ENCODE measurements around the gene KCNC1.

Gene KCNC1

DNA sequence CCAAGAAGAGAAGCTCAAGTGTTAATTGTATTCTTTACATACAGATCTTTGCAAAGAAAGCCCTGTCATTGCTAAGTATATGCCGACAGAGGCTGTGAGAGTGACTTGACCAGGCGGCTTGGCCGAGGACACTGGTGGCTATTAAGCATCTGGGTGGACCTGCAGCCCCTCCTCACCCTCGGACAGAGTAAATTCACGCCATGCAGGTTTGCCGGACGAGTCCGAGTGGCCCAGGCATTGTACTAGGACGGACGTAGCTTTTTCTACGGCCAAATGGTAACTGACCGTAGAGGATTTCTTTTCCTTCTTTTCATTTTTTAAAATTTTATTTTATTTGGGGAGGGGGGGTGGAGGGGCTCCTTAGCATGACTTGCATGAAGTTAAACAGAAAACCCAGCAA lies 47.0 kb downstream of the KCNC1 start:
- Histone ChIP-seq H3K27ac (ENCODE audit: low read length) (no peak overlapping the region), H3K4me1 (ENCODE audit: control insufficient read depth, insufficient read depth, low read length) (no peaks in the 10 kb centered on the region), H3K4me3 (ENCODE audit: low read length) (no peak overlapping the region), H3K27me3 (ENCODE audit: control insufficient read depth, insufficient read depth, low read length) (no peaks in the 10 kb centered on the region), H3K9me3 (ENCODE audit: control insufficient read depth, insufficient read depth, low read length) (no peaks in the 10 kb centered on the region), H3K36me3 (ENCODE audit: control insufficient read depth, insufficient read depth, low read length) (no peaks in the 10 kb centered on the region)
- DNase-seq (ENCODE audit: low read depth, low spot score): no peak
- no CpG with 5 or more reads among the region's 12 CpGs for WGBS (ENCODE audit: insufficient coverage, insufficient read length)

DNA sequence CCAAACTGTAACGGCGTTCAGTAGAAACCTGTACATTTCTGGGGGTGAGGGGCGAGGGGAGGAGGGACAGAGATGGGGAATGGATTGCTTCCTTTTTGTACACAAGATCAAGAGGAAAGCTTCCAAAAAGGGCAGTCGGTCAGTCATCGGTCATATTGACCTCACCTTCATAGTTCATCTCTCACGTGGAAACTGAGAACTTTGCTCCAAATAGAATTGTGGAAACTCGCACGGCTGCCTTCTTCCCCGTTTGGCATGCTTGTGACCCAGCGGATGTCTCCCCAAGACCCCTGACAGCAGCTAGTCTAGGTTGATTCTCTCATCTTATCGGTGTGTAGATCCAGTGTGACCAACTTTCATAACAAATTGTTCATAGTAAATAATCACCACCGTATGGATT lies 47.6 kb downstream of the KCNC1 start:
- Histone ChIP-seq H3K9me3 (ENCODE audit: control insufficient read depth, insufficient read depth, low read length) (no peaks in the 10 kb centered on the region), H3K27me3 (ENCODE audit: control insufficient read depth, insufficient read depth, low read length) (no peaks in the 10 kb centered on the region), H3K4me1 (ENCODE audit: control insufficient read depth, insufficient read depth, low read length) (no peaks in the 10 kb centered on the region), H3K36me3 (ENCODE audit: control insufficient read depth, insufficient read depth, low read length) (no peaks in the 10 kb centered on the region), H3K4me3 (ENCODE audit: low read length) (no peak overlapping the region), H3K27ac (ENCODE audit: low read length) (no peak overlapping the region)
- DNase-seq (ENCODE audit: low read depth, low spot score): no peak
- WGBS (ENCODE audit: insufficient coverage, insufficient read length): no CpG with 5 or more reads among the region's 12 CpGs

DNA sequence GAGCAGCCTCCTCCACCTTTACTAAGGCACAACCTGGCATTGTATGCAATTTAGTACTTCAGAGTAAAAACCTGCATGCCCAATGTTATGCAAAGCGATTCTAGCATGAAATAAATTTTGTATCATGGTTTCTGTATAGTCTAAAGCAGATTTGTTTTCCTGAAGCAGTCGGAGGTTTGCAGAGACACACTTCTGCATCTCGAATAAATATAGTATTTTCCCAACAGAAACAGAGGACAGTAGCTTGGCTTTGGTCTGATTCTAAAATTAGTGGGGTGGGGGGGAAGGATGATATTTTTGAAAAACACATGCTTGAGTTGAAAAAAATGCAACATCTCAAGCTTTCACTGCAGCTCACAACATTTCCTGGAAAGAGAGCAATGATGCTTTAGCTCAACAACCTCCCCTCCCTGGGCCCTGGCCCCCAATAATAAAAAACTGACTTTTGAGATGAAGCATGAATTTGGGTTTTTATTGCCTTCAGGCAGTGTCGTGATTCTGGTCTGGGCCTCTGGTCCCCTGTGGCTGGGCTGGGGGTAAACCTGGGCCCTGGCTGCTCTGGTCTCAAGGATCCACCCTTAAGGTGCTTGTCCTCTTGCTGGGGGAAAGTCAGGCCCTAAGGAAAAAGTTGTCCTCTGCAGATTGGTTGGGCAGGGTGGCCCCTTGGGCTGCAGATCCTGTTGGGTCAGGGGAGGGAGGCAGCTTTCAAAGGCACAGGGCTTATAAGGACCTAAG lies 48.2 kb downstream of the KCNC1 start:
- Histone ChIP-seq H3K9me3 (ENCODE audit: control insufficient read depth, insufficient read depth, low read length) (no peaks in the 10 kb centered on the region), H3K36me3 (ENCODE audit: control insufficient read depth, insufficient read depth, low read length) (no peaks in the 10 kb centered on the region), H3K4me1 (ENCODE audit: control insufficient read depth, insufficient read depth, low read length) (no peaks in the 10 kb centered on the region), H3K27ac (ENCODE audit: low read length) (no peak overlapping the region), H3K27me3 (ENCODE audit: control insufficient read depth, insufficient read depth, low read length) (no peaks in the 10 kb centered on the region), H3K4me3 (ENCODE audit: low read length) (no peak overlapping the region)
- no CpG with 5 or more reads among the region's 4 CpGs for WGBS (ENCODE audit: insufficient coverage, insufficient read length)
- no peak for DNase-seq (ENCODE audit: low read depth, low spot score)

DNA sequence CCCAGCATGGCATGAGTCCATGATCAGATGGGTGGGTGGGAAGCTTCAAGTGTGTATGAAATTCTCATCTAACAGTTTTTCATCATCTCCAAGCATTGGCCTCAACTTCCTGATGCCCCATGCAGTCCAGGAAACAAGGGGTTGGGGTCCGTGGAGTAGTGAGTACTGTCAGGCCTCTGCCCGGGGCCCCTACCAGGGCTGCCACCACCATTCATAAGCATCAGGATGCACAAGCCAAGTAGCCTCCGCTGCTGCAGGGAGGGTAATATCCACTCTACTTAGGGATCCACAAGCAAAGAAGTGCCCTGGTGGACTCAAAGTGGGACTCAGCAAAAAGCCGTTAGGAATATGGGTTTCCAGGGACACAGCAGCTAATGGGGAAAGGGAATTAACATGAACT lies 49.3 kb downstream of the KCNC1 start:
- no peak for DNase-seq (ENCODE audit: low read depth, low spot score)
- H3K27me3 ChIP-seq (ENCODE audit: control insufficient read depth, insufficient read depth, low read length): no peaks in the 10 kb centered on the region
- no peaks in the 10 kb centered on the region for H3K9me3 ChIP-seq (ENCODE audit: control insufficient read depth, insufficient read depth, low read length)
- WGBS (ENCODE audit: insufficient coverage, insufficient read length): no CpG with 5 or more reads among the region's 4 CpGs
- no peak overlapping the region for H3K27ac ChIP-seq (ENCODE audit: low read length)
- H3K36me3 ChIP-seq (ENCODE audit: control insufficient read depth, insufficient read depth, low read length): no peaks in the 10 kb centered on the region
- no peak overlapping the region for H3K4me3 ChIP-seq (ENCODE audit: low read length)
- no peaks in the 10 kb centered on the region for H3K4me1 ChIP-seq (ENCODE audit: control insufficient read depth, insufficient read depth, low read length)

DNA sequence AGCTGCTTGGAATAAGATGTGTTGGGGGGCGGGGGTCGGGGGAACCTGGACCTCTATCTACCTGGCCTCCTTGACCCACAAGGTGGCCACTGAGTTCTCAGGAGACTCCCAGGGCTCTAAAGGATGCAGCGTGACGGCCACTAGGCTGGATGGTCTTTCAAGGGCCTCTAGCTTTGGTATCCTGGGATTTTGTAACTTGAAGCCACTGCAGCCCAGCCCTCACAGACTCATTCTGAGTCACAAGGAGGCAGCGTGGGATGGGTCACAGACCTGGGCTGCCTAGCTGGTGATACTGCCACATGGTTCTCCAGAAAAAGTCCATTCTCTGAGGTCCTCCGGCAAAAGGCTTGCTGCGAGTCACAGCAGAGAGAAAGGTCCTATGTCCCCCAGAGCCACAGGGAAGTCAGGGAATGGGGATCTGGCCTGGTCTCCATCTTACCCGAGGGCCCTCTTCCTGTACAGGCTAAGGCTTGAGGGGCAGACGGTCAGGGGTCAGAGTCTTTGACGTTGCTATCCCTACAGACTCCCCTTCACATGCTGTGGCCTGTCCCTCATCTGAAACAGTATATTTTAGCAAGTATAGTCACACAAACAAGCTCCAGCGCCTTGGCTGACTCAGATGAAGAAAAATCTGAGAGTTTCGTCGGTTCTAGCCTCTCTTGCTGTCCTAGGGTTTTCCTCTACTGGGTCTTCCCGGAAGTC lies 52.4 kb downstream of the KCNC1 start:
- DNase-seq (ENCODE audit: low read depth, low spot score): no peak
- no peak overlapping the region for H3K4me3 ChIP-seq (ENCODE audit: low read length)
- H3K9me3 ChIP-seq (ENCODE audit: control insufficient read depth, insufficient read depth, low read length): no peaks in the 10 kb centered on the region
- no peaks in the 10 kb centered on the region for H3K27me3 ChIP-seq (ENCODE audit: control insufficient read depth, insufficient read depth, low read length)
- no peak overlapping the region for H3K27ac ChIP-seq (ENCODE audit: low read length)
- no CpG with 5 or more reads among the region's 14 CpGs for WGBS (ENCODE audit: insufficient coverage, insufficient read length)
- no peaks in the 10 kb centered on the region for H3K36me3 ChIP-seq (ENCODE audit: control insufficient read depth, insufficient read depth, low read length)
- H3K4me1 ChIP-seq (ENCODE audit: control insufficient read depth, insufficient read depth, low read length): no peaks in the 10 kb centered on the region

DNA sequence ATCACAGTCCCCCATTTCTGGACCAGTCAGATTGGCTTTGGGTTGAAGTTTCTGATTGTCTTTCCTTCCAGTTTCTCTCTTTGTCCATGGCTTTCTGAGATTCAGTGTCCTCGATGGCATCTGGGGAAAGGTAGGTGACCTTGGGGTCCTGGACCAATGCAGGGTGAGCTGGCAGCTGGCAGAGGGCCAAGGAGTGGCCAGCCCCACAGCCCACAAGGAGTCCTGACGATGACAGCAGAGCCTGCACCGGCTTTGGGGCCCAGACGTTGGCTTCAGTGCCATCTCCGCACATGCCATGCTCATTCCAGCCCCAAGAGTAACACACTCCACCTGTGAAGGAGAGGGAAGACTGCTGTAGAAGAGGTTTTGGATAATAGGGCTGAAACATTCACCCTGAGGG lies 53.5 kb downstream of the KCNC1 start:
- H3K27ac ChIP-seq (ENCODE audit: low read length): no peak overlapping the region
- no peaks in the 10 kb centered on the region for H3K27me3 ChIP-seq (ENCODE audit: control insufficient read depth, insufficient read depth, low read length)
- no peaks in the 10 kb centered on the region for H3K9me3 ChIP-seq (ENCODE audit: control insufficient read depth, insufficient read depth, low read length)
- DNase-seq (ENCODE audit: low read depth, low spot score): no peak
- H3K36me3 ChIP-seq (ENCODE audit: control insufficient read depth, insufficient read depth, low read length): no peaks in the 10 kb centered on the region
- no peak overlapping the region for H3K4me3 ChIP-seq (ENCODE audit: low read length)
- no CpG with 5 or more reads among the region's 5 CpGs for WGBS (ENCODE audit: insufficient coverage, insufficient read length)
- H3K4me1 ChIP-seq (ENCODE audit: control insufficient read depth, insufficient read depth, low read length): no peaks in the 10 kb centered on the region

DNA sequence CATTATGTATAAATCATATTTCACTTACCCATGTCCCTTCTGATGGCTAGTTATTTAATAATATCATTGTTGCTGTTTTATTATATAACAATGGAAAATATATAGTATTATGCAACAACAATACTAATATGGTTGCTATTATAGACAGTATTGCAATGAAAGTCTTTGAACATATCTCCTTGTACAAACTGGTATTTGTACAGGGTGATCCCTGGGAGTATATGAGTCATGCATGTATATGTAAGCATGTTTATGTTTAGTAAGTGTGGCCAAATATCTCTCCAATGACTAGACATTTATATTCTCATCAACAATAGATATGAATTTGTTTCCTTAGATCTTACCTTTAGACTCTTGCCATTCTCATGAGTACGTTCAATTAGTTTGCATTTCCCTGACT lies 55.9 kb downstream of the KCNC1 start:
- Histone ChIP-seq H3K27me3 (ENCODE audit: control insufficient read depth, insufficient read depth, low read length) (no peaks in the 10 kb centered on the region), H3K36me3 (ENCODE audit: control insufficient read depth, insufficient read depth, low read length) (no peaks in the 10 kb centered on the region), H3K9me3 (ENCODE audit: control insufficient read depth, insufficient read depth, low read length) (no peaks in the 10 kb centered on the region), H3K4me3 (ENCODE audit: low read length) (no peak overlapping the region), H3K4me1 (ENCODE audit: control insufficient read depth, insufficient read depth, low read length) (no peaks in the 10 kb centered on the region), H3K27ac (ENCODE audit: low read length) (no peak overlapping the region)
- no peak for DNase-seq (ENCODE audit: low read depth, low spot score)
- no CpG with 5 or more reads among the region's 1 CpG for WGBS (ENCODE audit: insufficient coverage, insufficient read length)

DNA sequence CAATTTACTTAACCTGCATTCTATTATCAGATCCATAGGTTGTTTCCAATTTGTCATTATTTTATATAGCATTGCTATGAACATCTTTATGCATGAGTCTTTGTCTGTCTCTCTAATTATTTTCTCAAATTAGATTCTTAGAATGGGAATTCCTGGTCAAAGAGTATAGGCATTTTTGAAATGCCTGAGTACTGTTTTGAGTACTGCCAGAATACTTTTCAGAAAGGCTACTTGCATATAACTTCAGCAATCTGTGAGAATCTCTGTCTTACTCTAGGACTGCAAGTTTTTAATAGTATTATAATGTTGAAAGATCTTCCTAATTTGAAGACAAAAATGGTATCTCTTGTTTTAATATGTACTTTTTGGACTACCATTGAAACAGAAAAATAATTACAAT lies 56.6 kb downstream of the KCNC1 start:
- Histone ChIP-seq H3K4me3 (ENCODE audit: low read length) (no peak overlapping the region), H3K27ac (ENCODE audit: low read length) (no peak overlapping the region), H3K36me3 (ENCODE audit: control insufficient read depth, insufficient read depth, low read length) (no peaks in the 10 kb centered on the region), H3K4me1 (ENCODE audit: control insufficient read depth, insufficient read depth, low read length) (no peaks in the 10 kb centered on the region), H3K9me3 (ENCODE audit: control insufficient read depth, insufficient read depth, low read length) (no peaks in the 10 kb centered on the region), H3K27me3 (ENCODE audit: control insufficient read depth, insufficient read depth, low read length) (no peaks in the 10 kb centered on the region)
- no peak for DNase-seq (ENCODE audit: low read depth, low spot score)

DNA sequence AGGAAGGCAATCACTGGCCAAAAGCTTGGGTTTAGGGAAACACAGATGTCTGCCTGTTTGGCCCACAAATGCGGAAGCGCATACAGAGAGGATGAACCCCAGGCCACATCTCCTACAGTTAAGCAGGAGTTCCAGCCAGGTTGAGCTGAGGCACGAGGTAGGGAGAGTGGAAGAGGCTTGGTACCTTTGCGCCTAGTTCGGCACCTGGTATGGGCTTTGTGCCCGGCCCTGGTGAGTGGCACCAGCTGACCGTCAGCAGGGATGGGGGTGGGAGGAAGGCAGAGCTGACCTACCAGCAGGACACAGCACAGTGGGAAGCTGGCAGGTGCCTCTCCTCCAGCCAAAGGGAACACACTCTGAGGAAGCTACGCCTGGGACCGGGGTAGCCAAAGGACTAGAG lies 57.6 kb downstream of the KCNC1 start:
- Histone ChIP-seq H3K27ac (ENCODE audit: low read length) (no peak overlapping the region), H3K4me1 (ENCODE audit: control insufficient read depth, insufficient read depth, low read length) (no peaks in the 10 kb centered on the region), H3K27me3 (ENCODE audit: control insufficient read depth, insufficient read depth, low read length) (no peaks in the 10 kb centered on the region), H3K36me3 (ENCODE audit: control insufficient read depth, insufficient read depth, low read length) (no peaks in the 10 kb centered on the region), H3K4me3 (ENCODE audit: low read length) (no peak overlapping the region), H3K9me3 (ENCODE audit: control insufficient read depth, insufficient read depth, low read length) (no peaks in the 10 kb centered on the region)
- no peak for DNase-seq (ENCODE audit: low read depth, low spot score)
- WGBS (ENCODE audit: insufficient coverage, insufficient read length): no CpG with 5 or more reads among the region's 9 CpGs

DNA sequence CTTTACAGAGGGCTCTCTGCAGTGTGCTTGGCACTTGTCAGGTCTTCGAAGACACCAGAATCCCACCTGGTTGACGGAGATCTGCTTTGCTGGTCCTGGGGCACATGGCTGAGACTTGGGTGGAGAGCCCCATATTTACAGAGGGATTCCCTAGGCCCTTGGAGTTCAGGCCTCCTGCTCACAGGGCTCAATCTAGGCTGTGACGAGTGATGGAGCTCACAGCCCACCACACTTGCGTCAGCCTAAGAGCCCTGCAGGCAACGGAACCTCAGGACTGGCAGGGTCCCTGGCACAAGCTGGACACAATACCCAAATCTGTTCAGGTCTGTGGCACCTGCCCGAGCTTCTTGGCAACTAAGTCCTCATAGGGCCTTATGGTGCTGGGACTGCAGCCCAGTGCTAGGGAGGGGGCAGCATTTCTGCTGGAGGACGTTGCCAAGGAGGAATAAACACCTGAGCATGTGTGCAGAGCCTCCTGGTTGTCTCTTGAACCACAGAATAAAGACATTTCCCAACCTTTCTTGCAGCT lies 59.1 kb downstream of the KCNC1 start:
- H3K27ac ChIP-seq (ENCODE audit: low read length): no peak overlapping the region
- H3K4me1 ChIP-seq (ENCODE audit: control insufficient read depth, insufficient read depth, low read length): no peaks in the 10 kb centered on the region
- no peak for DNase-seq (ENCODE audit: low read depth, low spot score)
- no peaks in the 10 kb centered on the region for H3K36me3 ChIP-seq (ENCODE audit: control insufficient read depth, insufficient read depth, low read length)
- no peaks in the 10 kb centered on the region for H3K9me3 ChIP-seq (ENCODE audit: control insufficient read depth, insufficient read depth, low read length)
- whole genome bisulfite sequencing (ENCODE audit: insufficient coverage, insufficient read length): no CpG with 5 or more reads among the region's 7 CpGs
- H3K4me3 ChIP-seq (ENCODE audit: low read length): no peak overlapping the region
- H3K27me3 ChIP-seq (ENCODE audit: control insufficient read depth, insufficient read depth, low read length): no peaks in the 10 kb centered on the region

DNA sequence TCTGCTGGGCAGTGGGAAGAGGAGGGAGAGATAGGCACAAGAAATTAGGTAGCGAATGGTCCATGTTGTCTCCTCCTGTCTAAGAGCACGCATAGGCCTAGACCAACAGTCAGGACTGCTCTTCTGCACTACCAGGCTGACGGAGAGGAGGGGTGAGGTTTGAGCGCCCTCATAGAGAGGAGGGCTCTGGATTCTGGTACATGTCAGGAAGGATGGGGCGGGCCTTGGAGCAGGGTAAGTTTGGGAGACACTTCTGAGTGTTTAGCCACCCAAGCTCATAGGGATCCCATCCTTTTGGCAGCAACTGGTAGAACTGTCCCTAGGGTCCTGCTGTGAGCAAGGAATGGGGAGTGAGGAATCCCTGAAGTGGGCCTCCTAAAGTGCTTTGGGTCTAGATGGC lies 60.4 kb downstream of the KCNC1 start:
- no peak overlapping the region for H3K27ac ChIP-seq (ENCODE audit: low read length)
- no CpG with 5 or more reads among the region's 5 CpGs for WGBS (ENCODE audit: insufficient coverage, insufficient read length)
- no peaks in the 10 kb centered on the region for H3K9me3 ChIP-seq (ENCODE audit: control insufficient read depth, insufficient read depth, low read length)
- no peaks in the 10 kb centered on the region for H3K36me3 ChIP-seq (ENCODE audit: control insufficient read depth, insufficient read depth, low read length)
- no peak overlapping the region for H3K4me3 ChIP-seq (ENCODE audit: low read length)
- no peaks in the 10 kb centered on the region for H3K4me1 ChIP-seq (ENCODE audit: control insufficient read depth, insufficient read depth, low read length)
- no peaks in the 10 kb centered on the region for H3K27me3 ChIP-seq (ENCODE audit: control insufficient read depth, insufficient read depth, low read length)
- no peak for DNase-seq (ENCODE audit: low read depth, low spot score)

Data from iPS DF 6.9 (cell line).